Measurements from ENCODE around the gene PRPF6.
A peak's percentile ranks its signal among the peaks of the same experiment; 100 is the strongest.
"Not testable (repeated sequence)": the region's sequence is repeated elsewhere in the genome, so short reads cannot be mapped to it uniquely, and the experiment has no call there.

Gene PRPF6

GRCh38 chr20:63973636-63974401, 7.1 kb upstream of the PRPF6 start:
- DNase-seq (ENCODE audit: low read depth in 2 of 2), result peak in 1 of 2 donors; percentile 32

- DNase-seq (ENCODE audit: low read depth in 2 of 2), result no peak
These were observed 6.3 kb upstream of the PRPF6 start for GRCh38 chr20:63974402-63975200.

- not testable (repeated sequence) for DNase-seq (ENCODE audit: low read depth in 2 of 2)
These were observed 4.4 kb upstream of the PRPF6 start for GRCh38 chr20:63976511-63976910.

- DNase-seq (ENCODE audit: low read depth in 2 of 2), result no peak
These were observed 3.8 kb upstream of the PRPF6 start for GRCh38 chr20:63976980-63977738.

GRCh38 chr20:63977739-63978276, 3.1 kb upstream of the PRPF6 start:
- DNase-seq (ENCODE audit: low read depth in 2 of 2), result peak; percentile 38 to 43

GRCh38 chr20:63978319-63979228, 2.4 kb upstream of the PRPF6 start:
- peak in 1 of 2 donors; percentile 43 for DNase-seq (ENCODE audit: low read depth in 2 of 2)

- no peak for DNase-seq (ENCODE audit: low read depth in 2 of 2)
These were observed 1.7 kb upstream of the PRPF6 start for GRCh38 chr20:63979229-63979556.

GRCh38 chr20:63979557-63980316, 1.2 kb upstream of the PRPF6 start, which contains the start of gene SAMD10:
Gene SAMD10, minus strand, starts transcription at chr20:63979642. Its CDS starts 175 bp downstream, at chr20:63979467.
- peak; percentile 75 to 78 for DNase-seq (ENCODE audit: low read depth in 2 of 2)

- DNase-seq (ENCODE audit: low read depth in 2 of 2), result no peak
These were observed 571 bp upstream of the PRPF6 start for GRCh38 chr20:63980317-63980805.

- no peak for DNase-seq (ENCODE audit: low read depth in 2 of 2)
These were observed 2.0 kb downstream of the PRPF6 start for GRCh38 chr20:63982937-63983336.

- no peak for DNase-seq (ENCODE audit: low read depth in 2 of 2)
These were observed 20.0 kb downstream of the PRPF6 start for GRCh38 chr20:64000906-64001305.

- no peak for DNase-seq (ENCODE audit: low read depth in 2 of 2)
These were observed 20.7 kb downstream of the PRPF6 start for GRCh38 chr20:64001607-64002011.

- no peak for DNase-seq (ENCODE audit: low read depth in 2 of 2)
These were observed 23.2 kb downstream of the PRPF6 start for GRCh38 chr20:64003960-64004725.

GRCh38 chr20:64005394-64005793, 24.5 kb downstream of the PRPF6 start:
- DNase-seq (ENCODE audit: low read depth in 2 of 2), result no peak

GRCh38 chr20:64006490-64006889, 25.6 kb downstream of the PRPF6 start:
- DNase-seq (ENCODE audit: low read depth in 2 of 2), result no peak

- no peak for DNase-seq (ENCODE audit: low read depth in 2 of 2)
These were observed 26.0 kb downstream of the PRPF6 start for GRCh38 chr20:64006902-64007301.

- DNase-seq (ENCODE audit: low read depth in 2 of 2), result no peak
These were observed 29.0 kb downstream of the PRPF6 start for GRCh38 chr20:64009811-64010387.

GRCh38 chr20:64010711-64011237, 29.8 kb downstream of the PRPF6 start:
- DNase-seq (ENCODE audit: low read depth in 2 of 2), result no peak

GRCh38 chr20:64011366-64011779, 30.4 kb downstream of the PRPF6 start:
- DNase-seq (ENCODE audit: low read depth in 2 of 2), result no peak

All from stimulated activated CD8-positive, alpha-beta memory T cell treated with anti-CD3 and anti-CD28 coated beads, Interleukin-15, amount 100 ng/mL, for 4 hours (primary cell).